ENCODE data around the gene SYT1. TPM values are rescaled to one million over a fixed set of nuclear protein-coding genes. Genes with fewer than 3 reads are reported as not detected.
"Not testable (repeated sequence)": the region's sequence is repeated elsewhere in the genome, so short reads cannot be mapped to it uniquely, and the experiment has no call there.

SYT1 gene
- total RNA-seq, 1 donor from 2014 or later, result 19.5 TPM

GRCh38 chr12:79206871-79207270 is 342.3 kb downstream of the SYT1 start:
- peaks cover 6% of the 10 kb centered on the region for H3K9me3 Mint-ChIP-seq
- no peak for DNase-seq (ENCODE audit: low read depth, low spot score)
- H3K27ac Mint-ChIP-seq (ENCODE audit: unreplicated experiment), result no peak overlapping the region
- no peaks in the 10 kb centered on the region for H3K27me3 Mint-ChIP-seq (ENCODE audit: low read depth)
- H3K4me3 Mint-ChIP-seq, result no peak overlapping the region
- no peaks in the 10 kb centered on the region for H3K4me1 Mint-ChIP-seq
- H3K36me3 Mint-ChIP-seq (ENCODE audit: low read depth), result peaks cover 7% of the 10 kb centered on the region
- TF ChIP-seq CTCF (conservative IDR thresholded peaks at IDR 0.05), result no peak

DNA sequence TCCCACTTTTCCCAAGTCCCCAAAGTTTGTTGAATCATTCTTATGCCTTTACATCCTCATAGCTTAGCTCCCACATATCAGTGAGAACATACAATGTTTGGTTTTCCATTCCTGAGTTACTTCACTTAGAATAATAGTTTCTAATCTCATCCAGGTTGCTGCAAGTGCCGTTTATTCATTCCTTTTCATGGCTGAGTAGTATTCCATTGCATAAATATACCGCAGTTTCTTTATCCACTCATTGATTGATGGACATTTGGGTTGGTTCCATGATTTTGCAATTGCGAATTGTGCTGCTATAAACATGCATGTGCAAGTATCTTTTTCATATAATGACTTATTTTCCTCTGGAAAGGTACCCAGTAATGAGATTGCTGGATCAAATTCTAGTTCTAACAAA is 345.8 kb downstream of the SYT1 start:
- not testable (repeated sequence) for H3K27me3 Mint-ChIP-seq (ENCODE audit: low read depth); H3K27ac Mint-ChIP-seq (ENCODE audit: unreplicated experiment); H3K9me3 Mint-ChIP-seq; H3K4me3 Mint-ChIP-seq; H3K4me1 Mint-ChIP-seq; H3K36me3 Mint-ChIP-seq (ENCODE audit: low read depth); DNase-seq (ENCODE audit: low read depth, low spot score)

- no peak overlapping the region for H3K4me3 Mint-ChIP-seq
- H3K27ac Mint-ChIP-seq (ENCODE audit: unreplicated experiment), result no peak overlapping the region
- H3K36me3 Mint-ChIP-seq (ENCODE audit: low read depth), result peaks cover 32% of the 10 kb centered on the region
- no peaks in the 10 kb centered on the region for H3K27me3 Mint-ChIP-seq (ENCODE audit: low read depth)
- H3K9me3 Mint-ChIP-seq, result peaks cover 10% of the 10 kb centered on the region
- no peak for TF ChIP-seq CTCF (conservative IDR thresholded peaks at IDR 0.05)
- H3K4me1 Mint-ChIP-seq, result no peaks in the 10 kb centered on the region
- no peak for DNase-seq (ENCODE audit: low read depth, low spot score)
These were observed 352.7 kb downstream of the SYT1 start for GRCh38 chr12:79217306-79217705.

- H3K27ac Mint-ChIP-seq (ENCODE audit: unreplicated experiment), result no peak overlapping the region
- no peak for TF ChIP-seq CTCF (conservative IDR thresholded peaks at IDR 0.05)
- H3K4me3 Mint-ChIP-seq, result no peak overlapping the region
- no peaks in the 10 kb centered on the region for H3K27me3 Mint-ChIP-seq (ENCODE audit: low read depth)
- H3K36me3 Mint-ChIP-seq (ENCODE audit: low read depth), result peaks cover 34% of the 10 kb centered on the region
- DNase-seq (ENCODE audit: low read depth, low spot score), result no peak
- H3K4me1 Mint-ChIP-seq, result no peaks in the 10 kb centered on the region
- peaks cover 13% of the 10 kb centered on the region for H3K9me3 Mint-ChIP-seq
These were observed 358.6 kb downstream of the SYT1 start for GRCh38 chr12:79223210-79223609.

DNA sequence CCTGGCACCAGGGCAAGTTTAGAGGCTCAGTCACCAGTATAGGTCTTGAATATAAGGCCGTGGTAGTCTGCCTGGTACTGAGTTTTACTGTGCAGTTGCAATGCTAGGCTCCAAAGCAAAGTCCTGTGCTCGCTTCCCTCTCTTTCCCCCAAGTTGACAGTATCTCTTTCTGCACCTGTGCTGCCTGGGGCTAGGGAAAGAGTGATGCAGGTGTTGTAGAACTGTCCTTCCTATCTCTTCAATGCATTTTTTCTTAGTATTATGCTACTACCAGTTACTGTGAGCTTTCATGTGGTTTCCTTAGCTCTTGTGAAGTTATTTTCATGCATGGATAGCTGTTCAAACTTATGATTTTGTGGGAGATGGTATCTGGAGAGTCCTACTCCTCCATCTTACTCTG is 359.2 kb downstream of the SYT1 start:
- no peak for TF ChIP-seq CTCF (conservative IDR thresholded peaks at IDR 0.05)
- Mint-ChIP-seq H3K36me3 (ENCODE audit: low read depth) (peaks cover 34% of the 10 kb centered on the region), H3K4me1 (no peaks in the 10 kb centered on the region), H3K27ac (ENCODE audit: unreplicated experiment) (no peak overlapping the region), H3K27me3 (ENCODE audit: low read depth) (no peaks in the 10 kb centered on the region), H3K9me3 (peaks cover 12% of the 10 kb centered on the region), H3K4me3 (no peak overlapping the region)
- no peak for DNase-seq (ENCODE audit: low read depth, low spot score)

- no peak for TF ChIP-seq CTCF (conservative IDR thresholded peaks at IDR 0.05)
- Mint-ChIP-seq H3K27ac (ENCODE audit: unreplicated experiment) (no peak overlapping the region), H3K9me3 (peaks cover 8% of the 10 kb centered on the region), H3K4me1 (no peaks in the 10 kb centered on the region), H3K36me3 (ENCODE audit: low read depth) (peaks cover 15% of the 10 kb centered on the region), H3K27me3 (ENCODE audit: low read depth) (no peaks in the 10 kb centered on the region), H3K4me3 (no peak overlapping the region)
- no peak for DNase-seq (ENCODE audit: low read depth, low spot score)
These were observed 362.5 kb downstream of the SYT1 start for GRCh38 chr12:79227091-79227490.

Data from neural crest cell (in vitro differentiated cells).